ENCODE data around the gene CSMD2. TPM values are rescaled to one million over a fixed set of nuclear protein-coding genes. Genes with fewer than 3 reads are reported as not detected.

Gene CSMD2
- total and polyA plus RNA-seq, 2 of the 8 experiments (the other 6 are each of a cell fraction or from before 2014, with no cell fraction given), result 7.0 to 14.7 TPM

DNA sequence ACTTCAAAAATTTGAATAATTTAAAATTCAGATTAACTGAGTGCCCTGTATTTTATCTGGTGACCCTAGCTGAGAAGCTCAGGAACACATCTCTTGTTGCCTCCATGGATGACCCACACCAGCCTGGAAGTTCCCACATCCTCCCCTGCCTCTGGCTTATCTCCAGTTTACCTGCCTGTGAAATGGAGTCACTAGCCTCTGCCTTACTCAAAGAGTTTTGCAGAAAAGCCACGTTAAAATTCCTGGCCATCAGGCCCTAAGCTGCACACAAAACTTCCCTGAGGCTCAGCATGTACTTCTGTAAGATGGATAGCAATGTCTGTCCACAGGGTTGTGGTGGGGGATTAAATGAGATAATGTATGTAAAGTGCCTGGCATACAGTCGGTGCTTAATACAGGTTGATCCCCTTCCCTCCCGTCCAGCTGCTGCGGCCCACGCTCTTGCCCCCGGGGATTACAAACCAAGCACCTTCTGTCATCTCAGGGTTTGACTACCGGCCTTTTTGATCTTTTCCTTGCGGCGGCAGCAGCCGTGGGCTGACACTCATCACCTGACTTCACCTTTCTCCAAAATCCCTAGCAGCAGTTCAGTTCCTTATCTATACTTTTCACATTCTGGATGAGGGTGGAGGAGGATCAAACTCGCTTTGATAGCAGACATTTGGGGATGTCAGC is 136.5 kb downstream of the CSMD2 start (continued):
- TF ChIP-seq, protein P1, sequence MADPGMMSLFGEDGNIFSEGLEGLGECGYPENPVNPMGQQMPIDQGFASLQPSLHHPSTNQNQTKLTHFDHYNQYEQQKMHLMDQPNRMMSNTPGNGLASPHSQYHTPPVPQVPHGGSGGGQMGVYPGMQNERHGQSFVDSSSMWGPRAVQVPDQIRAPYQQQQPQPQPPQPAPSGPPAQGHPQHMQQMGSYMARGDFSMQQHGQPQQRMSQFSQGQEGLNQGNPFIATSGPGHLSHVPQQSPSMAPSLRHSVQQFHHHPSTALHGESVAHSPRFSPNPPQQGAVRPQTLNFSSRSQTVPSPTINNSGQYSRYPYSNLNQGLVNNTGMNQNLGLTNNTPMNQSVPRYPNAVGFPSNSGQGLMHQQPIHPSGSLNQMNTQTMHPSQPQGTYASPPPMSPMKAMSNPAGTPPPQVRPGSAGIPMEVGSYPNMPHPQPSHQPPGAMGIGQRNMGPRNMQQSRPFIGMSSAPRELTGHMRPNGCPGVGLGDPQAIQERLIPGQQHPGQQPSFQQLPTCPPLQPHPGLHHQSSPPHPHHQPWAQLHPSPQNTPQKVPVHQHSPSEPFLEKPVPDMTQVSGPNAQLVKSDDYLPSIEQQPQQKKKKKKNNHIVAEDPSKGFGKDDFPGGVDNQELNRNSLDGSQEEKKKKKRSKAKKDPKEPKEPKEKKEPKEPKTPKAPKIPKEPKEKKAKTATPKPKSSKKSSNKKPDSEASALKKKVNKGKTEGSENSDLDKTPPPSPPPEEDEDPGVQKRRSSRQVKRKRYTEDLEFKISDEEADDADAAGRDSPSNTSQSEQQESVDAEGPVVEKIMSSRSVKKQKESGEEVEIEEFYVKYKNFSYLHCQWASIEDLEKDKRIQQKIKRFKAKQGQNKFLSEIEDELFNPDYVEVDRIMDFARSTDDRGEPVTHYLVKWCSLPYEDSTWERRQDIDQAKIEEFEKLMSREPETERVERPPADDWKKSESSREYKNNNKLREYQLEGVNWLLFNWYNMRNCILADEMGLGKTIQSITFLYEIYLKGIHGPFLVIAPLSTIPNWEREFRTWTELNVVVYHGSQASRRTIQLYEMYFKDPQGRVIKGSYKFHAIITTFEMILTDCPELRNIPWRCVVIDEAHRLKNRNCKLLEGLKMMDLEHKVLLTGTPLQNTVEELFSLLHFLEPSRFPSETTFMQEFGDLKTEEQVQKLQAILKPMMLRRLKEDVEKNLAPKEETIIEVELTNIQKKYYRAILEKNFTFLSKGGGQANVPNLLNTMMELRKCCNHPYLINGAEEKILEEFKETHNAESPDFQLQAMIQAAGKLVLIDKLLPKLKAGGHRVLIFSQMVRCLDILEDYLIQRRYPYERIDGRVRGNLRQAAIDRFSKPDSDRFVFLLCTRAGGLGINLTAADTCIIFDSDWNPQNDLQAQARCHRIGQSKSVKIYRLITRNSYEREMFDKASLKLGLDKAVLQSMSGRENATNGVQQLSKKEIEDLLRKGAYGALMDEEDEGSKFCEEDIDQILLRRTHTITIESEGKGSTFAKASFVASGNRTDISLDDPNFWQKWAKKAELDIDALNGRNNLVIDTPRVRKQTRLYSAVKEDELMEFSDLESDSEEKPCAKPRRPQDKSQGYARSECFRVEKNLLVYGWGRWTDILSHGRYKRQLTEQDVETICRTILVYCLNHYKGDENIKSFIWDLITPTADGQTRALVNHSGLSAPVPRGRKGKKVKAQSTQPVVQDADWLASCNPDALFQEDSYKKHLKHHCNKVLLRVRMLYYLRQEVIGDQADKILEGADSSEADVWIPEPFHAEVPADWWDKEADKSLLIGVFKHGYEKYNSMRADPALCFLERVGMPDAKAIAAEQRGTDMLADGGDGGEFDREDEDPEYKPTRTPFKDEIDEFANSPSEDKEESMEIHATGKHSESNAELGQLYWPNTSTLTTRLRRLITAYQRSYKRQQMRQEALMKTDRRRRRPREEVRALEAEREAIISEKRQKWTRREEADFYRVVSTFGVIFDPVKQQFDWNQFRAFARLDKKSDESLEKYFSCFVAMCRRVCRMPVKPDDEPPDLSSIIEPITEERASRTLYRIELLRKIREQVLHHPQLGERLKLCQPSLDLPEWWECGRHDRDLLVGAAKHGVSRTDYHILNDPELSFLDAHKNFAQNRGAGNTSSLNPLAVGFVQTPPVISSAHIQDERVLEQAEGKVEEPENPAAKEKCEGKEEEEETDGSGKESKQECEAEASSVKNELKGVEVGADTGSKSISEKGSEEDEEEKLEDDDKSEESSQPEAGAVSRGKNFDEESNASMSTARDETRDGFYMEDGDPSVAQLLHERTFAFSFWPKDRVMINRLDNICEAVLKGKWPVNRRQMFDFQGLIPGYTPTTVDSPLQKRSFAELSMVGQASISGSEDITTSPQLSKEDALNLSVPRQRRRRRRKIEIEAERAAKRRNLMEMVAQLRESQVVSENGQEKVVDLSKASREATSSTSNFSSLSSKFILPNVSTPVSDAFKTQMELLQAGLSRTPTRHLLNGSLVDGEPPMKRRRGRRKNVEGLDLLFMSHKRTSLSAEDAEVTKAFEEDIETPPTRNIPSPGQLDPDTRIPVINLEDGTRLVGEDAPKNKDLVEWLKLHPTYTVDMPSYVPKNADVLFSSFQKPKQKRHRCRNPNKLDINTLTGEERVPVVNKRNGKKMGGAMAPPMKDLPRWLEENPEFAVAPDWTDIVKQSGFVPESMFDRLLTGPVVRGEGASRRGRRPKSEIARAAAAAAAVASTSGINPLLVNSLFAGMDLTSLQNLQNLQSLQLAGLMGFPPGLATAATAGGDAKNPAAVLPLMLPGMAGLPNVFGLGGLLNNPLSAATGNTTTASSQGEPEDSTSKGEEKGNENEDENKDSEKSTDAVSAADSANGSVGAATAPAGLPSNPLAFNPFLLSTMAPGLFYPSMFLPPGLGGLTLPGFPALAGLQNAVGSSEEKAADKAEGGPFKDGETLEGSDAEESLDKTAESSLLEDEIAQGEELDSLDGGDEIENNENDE (IDR thresholded peaks at IDR 0.05; ENCODE audit: insufficient replicate concordance, low read length), result no peak
- TF ChIP-seq MAFK (IDR thresholded peaks at IDR 0.05; ENCODE audit: low read depth, low read length), result no peak
- no peak for TF ChIP-seq SP4 (IDR thresholded peaks at IDR 0.05; ENCODE audit: low read length)
- TF ChIP-seq CHD1 (IDR thresholded peaks at IDR 0.05; ENCODE audit: low read depth, low read length), result no peak
- TF ChIP-seq, protein P2, sequence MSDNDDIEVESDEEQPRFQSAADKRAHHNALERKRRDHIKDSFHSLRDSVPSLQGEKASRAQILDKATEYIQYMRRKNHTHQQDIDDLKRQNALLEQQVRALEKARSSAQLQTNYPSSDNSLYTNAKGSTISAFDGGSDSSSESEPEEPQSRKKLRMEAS (IDR thresholded peaks at IDR 0.05), result no peak
- TF ChIP-seq SUZ12 (IDR thresholded peaks at IDR 0.05; ENCODE audit: low read length), result no peak
- no peak for TF ChIP-seq EZH2 (IDR thresholded peaks at IDR 0.05; ENCODE audit: low read depth, low read length, severe bottlenecking)
- TF ChIP-seq, protein P3, sequence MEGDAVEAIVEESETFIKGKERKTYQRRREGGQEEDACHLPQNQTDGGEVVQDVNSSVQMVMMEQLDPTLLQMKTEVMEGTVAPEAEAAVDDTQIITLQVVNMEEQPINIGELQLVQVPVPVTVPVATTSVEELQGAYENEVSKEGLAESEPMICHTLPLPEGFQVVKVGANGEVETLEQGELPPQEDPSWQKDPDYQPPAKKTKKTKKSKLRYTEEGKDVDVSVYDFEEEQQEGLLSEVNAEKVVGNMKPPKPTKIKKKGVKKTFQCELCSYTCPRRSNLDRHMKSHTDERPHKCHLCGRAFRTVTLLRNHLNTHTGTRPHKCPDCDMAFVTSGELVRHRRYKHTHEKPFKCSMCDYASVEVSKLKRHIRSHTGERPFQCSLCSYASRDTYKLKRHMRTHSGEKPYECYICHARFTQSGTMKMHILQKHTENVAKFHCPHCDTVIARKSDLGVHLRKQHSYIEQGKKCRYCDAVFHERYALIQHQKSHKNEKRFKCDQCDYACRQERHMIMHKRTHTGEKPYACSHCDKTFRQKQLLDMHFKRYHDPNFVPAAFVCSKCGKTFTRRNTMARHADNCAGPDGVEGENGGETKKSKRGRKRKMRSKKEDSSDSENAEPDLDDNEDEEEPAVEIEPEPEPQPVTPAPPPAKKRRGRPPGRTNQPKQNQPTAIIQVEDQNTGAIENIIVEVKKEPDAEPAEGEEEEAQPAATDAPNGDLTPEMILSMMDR (IDR thresholded peaks at IDR 0.05; ENCODE audit: control extremely low read depth in 1 of 3, insufficient read depth in 1 of 3, low read depth in 1 of 3, low read length in 3 of 3), result no peak
